H1 (cell line): Measurements from ENCODE around the gene GPR179. TPM values are rescaled to one million over a fixed set of nuclear protein-coding genes. Genes with fewer than 3 reads are reported as not detected.
"Not testable (repeated sequence)": the region's sequence is repeated elsewhere in the genome, so short reads cannot be mapped to it uniquely, and the experiment has no call there.

ENCODE experiments used
- CTCF ChIA-PET: fragments of 300-600 bp; sonication (Branson Sonifier 250); formaldehyde crosslinking; loops from one replicate; lab custom pipeline; 2021; ENCODE audit not compliant: partially characterized antibody; lab: Charles Lee
- POLR2A ChIA-PET: fragments of 300-600 bp; sonication (Branson Sonifier 250); formaldehyde crosslinking; loops from one replicate; lab custom pipeline; 2021; ENCODE audit warnings: inconsistent platforms; ENCODE audit not compliant: partially characterized antibody; lab: Charles Lee
- DNase-seq, 2 experiments: peaks; one replicate each; pipeline versions ENCODE4 v3.0.0 to v3.0.0-alpha.2; 2010 to 2022; ENCODE audit warnings: low spot score in 2 of 2, low read depth in 1 of 2, mixed read lengths in 1 of 2
- FAIRE-seq: peaks from 2 replicates; lab custom pipeline; 2011; peaks lifted over from hg19 to GRCh38; lab: Jason Lieb, UNC
- H2AFZ ChIP-seq: 2 replicates; pipeline ENCODE4 v1.8.1; 2012; ENCODE audit warnings: low read length, inconsistent platforms
- H2AK5ac ChIP-seq: 2 replicates; pipeline ENCODE4 v1.6.1; 2013; ENCODE audit warnings: low read depth, low read length
- H2BK120ac ChIP-seq: replicated peaks from 2 replicates; pipeline ENCODE3; 2013; ENCODE audit warnings: low read depth, low read length, inconsistent platforms
- H2BK12ac ChIP-seq: 2 replicates; pipeline ENCODE4 v1.6.1; 2013; ENCODE audit warnings: low read depth, low read length
- H2BK15ac ChIP-seq: 2 replicates; pipeline ENCODE4 v1.6.1; 2013; ENCODE audit warnings: low read length
- H2BK20ac ChIP-seq: 2 replicates; pipeline ENCODE4 v1.6.1; 2013; ENCODE audit warnings: low read length
- H2BK5ac ChIP-seq: 2 replicates; pipeline ENCODE4 v1.6.1; 2013; ENCODE audit warnings: low read depth, low read length
- H3K14ac ChIP-seq: 2 replicates; pipeline ENCODE4 v1.6.1; 2013; ENCODE audit warnings: inconsistent platforms; ENCODE audit not compliant: insufficient read length
- H3K18ac ChIP-seq: 2 replicates; pipeline ENCODE4 v1.6.1; 2013; ENCODE audit warnings: low read length; ENCODE audit errors: extremely low read depth
- H3K23ac ChIP-seq: 2 replicates; pipeline ENCODE4 v1.6.1; 2013; ENCODE audit warnings: inconsistent platforms; ENCODE audit not compliant: insufficient read length
- H3K23me2 ChIP-seq: 2 replicates; pipeline ENCODE4 v1.6.1; 2013; ENCODE audit warnings: low read depth, low read length
- H3K27ac ChIP-seq: 2 replicates; pipeline ENCODE4 v1.6.1; 2011; ENCODE audit warnings: low read depth, low read length, inconsistent platforms
- H3K27me3 ChIP-seq, 4 experiments: replicated peaks in 1 of 4; 1 replicate in 1 of 4; 2 replicates in 3 of 4; pipeline versions ENCODE4 v1.6.1 to v1.8.1; 2011 to 2013; ENCODE audit warnings: low read length in 3 of 4, mild to moderate bottlenecking in 3 of 4, inconsistent platforms in 2 of 4, mixed read lengths in 2 of 4, moderate library complexity in 1 of 4; ENCODE audit not compliant: control insufficient read depth in 3 of 4, insufficient read depth in 3 of 4; ENCODE audit errors: extremely low read depth in 1 of 4
- H3K36me3 ChIP-seq, 4 experiments: 2 replicates each; pipeline versions ENCODE4 v1.6.1 to v1.8.1; 2011 to 2013; ENCODE audit warnings: mild to moderate bottlenecking in 4 of 4, low read length in 3 of 4, moderate library complexity in 2 of 4, control low read depth in 1 of 4, inconsistent platforms in 1 of 4; ENCODE audit not compliant: insufficient read depth in 4 of 4, control insufficient read depth in 2 of 4
- H3K4ac ChIP-seq: replicated peaks from 2 replicates; pipeline ENCODE3; 2013; ENCODE audit warnings: low read length, low read depth, mixed read lengths, inconsistent platforms; ENCODE audit not compliant: insufficient read length
- H3K4me1 ChIP-seq, 4 experiments: replicated peaks in 1 of 4; 1 replicate in 1 of 4; 2 replicates in 3 of 4; pipeline versions ENCODE4 v1.6.1 to v1.8.1; 2011 to 2013; ENCODE audit warnings: low read length in 3 of 4, inconsistent platforms in 2 of 4, mixed read lengths in 1 of 4; ENCODE audit not compliant: insufficient read depth in 4 of 4, control insufficient read depth in 3 of 4
- H3K4me2 ChIP-seq, 2 experiments: 2 replicates each; pipeline versions ENCODE4 v1.6.1 to v1.8.1; 2011 to 2013; ENCODE audit warnings: low read depth in 2 of 2, low read length in 2 of 2, control low read depth in 1 of 2, inconsistent platforms in 1 of 2, mild to moderate bottlenecking in 1 of 2; ENCODE audit not compliant: insufficient read depth in 1 of 2
- H3K4me3 ChIP-seq, 4 experiments: fragments of 200-600, 300-600 bp in 1 of 4; sonication (generic), shearing (Covaris generic), sonication (Bioruptor Twin) in 1 of 4; 2 replicates each; pipeline versions ENCODE4 v1.5.1 to v1.8.1; 2011 to 2016; ENCODE audit warnings: low read length in 4 of 4, low read depth in 3 of 4, control low read depth in 2 of 4, inconsistent platforms in 2 of 4, mild to moderate bottlenecking in 2 of 4, mixed read lengths in 1 of 4, moderate library complexity in 1 of 4; ENCODE audit not compliant: insufficient read depth in 2 of 4; ENCODE audit errors: extremely low read depth in 1 of 4
- H3K56ac ChIP-seq: replicated peaks from 2 replicates; pipeline ENCODE3; 2013; ENCODE audit warnings: low read depth, mild to moderate bottlenecking, mixed read lengths, low read length, inconsistent platforms; ENCODE audit not compliant: insufficient read length
- H3K79me1 ChIP-seq: 2 replicates; pipeline ENCODE4 v1.6.1; 2013; ENCODE audit warnings: low read depth, low read length, control low read depth
- H3K79me2 ChIP-seq, 2 experiments: 2 replicates each; pipeline versions ENCODE4 v1.6.1 to v1.8.1; 2012 to 2013; ENCODE audit warnings: low read length in 2 of 2, mild to moderate bottlenecking in 2 of 2, inconsistent platforms in 1 of 2; ENCODE audit not compliant: insufficient read depth in 2 of 2, control insufficient read depth in 1 of 2
- H3K9ac ChIP-seq, 4 experiments: replicated peaks in 1 of 4; 1 replicate in 1 of 4; 2 replicates in 3 of 4; pipeline versions ENCODE4 v1.6.1 to v1.8.1; 2011 to 2013; ENCODE audit warnings: low read depth in 3 of 4, low read length in 3 of 4, control low read depth in 2 of 4, mild to moderate bottlenecking in 2 of 4, moderate library complexity in 2 of 4, inconsistent platforms in 1 of 4; ENCODE audit errors: extremely low read depth in 1 of 4
- H3K9me3 ChIP-seq, 2 experiments: 2 replicates each; pipeline versions ENCODE4 v1.6.1 to v1.8.1; 2012 to 2013; ENCODE audit warnings: mild to moderate bottlenecking in 2 of 2, moderate library complexity in 2 of 2, control low read depth in 1 of 2, inconsistent platforms in 1 of 2, low read depth in 1 of 2, low read length in 1 of 2, mixed read lengths in 1 of 2; ENCODE audit not compliant: insufficient read depth in 2 of 2
- H4K20me1 ChIP-seq, 2 experiments: replicated peaks in 1 of 2; 2 replicates each; pipeline versions ENCODE3 to v1.8.1; 2011 to 2013; ENCODE audit warnings: inconsistent platforms in 2 of 2, low read length in 2 of 2, mild to moderate bottlenecking in 1 of 2; ENCODE audit not compliant: insufficient read depth in 2 of 2, control insufficient read depth in 1 of 2
- H4K5ac ChIP-seq: 2 replicates; pipeline ENCODE4 v1.6.1; 2013; ENCODE audit warnings: low read length, low read depth, mixed read lengths, inconsistent platforms; ENCODE audit not compliant: insufficient read length
- H4K8ac ChIP-seq: 2 replicates; pipeline ENCODE4 v1.8.0; 2013; ENCODE audit warnings: mild to moderate bottlenecking, moderate library complexity, low read length, inconsistent platforms; ENCODE audit not compliant: insufficient read depth; ENCODE audit errors: extremely low read depth
- H4K91ac ChIP-seq: replicated peaks from 2 replicates; pipeline ENCODE3; 2013; ENCODE audit warnings: low read length, mixed read lengths, inconsistent platforms; ENCODE audit not compliant: insufficient read length
- HDAC2 ChIP-seq, 2 experiments: fragments of 300-600 bp in 1 of 2; sonication (generic) in 1 of 2; IDR thresholded peaks; 2 replicates each; pipeline ENCODE4 v1.6.1; 2011 to 2012; ENCODE audit warnings: low read depth in 2 of 2, low read length in 2 of 2, mild to moderate bottlenecking in 2 of 2, moderate library complexity in 2 of 2, borderline replicate concordance in 1 of 2, inconsistent platforms in 1 of 2
- POLR2AphosphoS5 ChIP-seq: IDR thresholded peaks from 2 replicates; pipeline ENCODE4 v1.6.1; 2011; ENCODE audit warnings: low read depth, low read length
- whole genome bisulfite sequencing, 2 experiments: shearing (Covaris generic) in 1 of 2; methylation state at CpG; one replicate each; pipeline versions ENCODE4 v1.1.6 to v1.1.7; 2013 to 2015; ENCODE audit warnings: low lambda C conversion rate in 2 of 2, mixed read lengths in 2 of 2, inconsistent platforms in 1 of 2, low coverage in 1 of 2, missing lambda C conversion rate in 1 of 2; ENCODE audit not compliant: insufficient replicate concordance in 2 of 2, insufficient coverage in 1 of 2, insufficient read length in 1 of 2; ENCODE audit errors: extremely low coverage in 1 of 2, missing lambda C conversion rate in 1 of 2; 5-methylcytosine and 5-hydroxymethylcytosine counted together
- polyA plus RNA-seq, 7 experiments: library from polyadenylated mRNA; depleted of rRNA in 3 of 7; stranded (reverse) in 5 of 7; unstranded in 2 of 7; fragments of >200 nt in 5 of 7; fragments of 200-250 nt in 2 of 7; gene quantifications; 1 replicate in 5 of 7; 2 replicates in 1 of 7; 4 replicates in 1 of 7; pipeline versions ENCODE4 v1.2.1 to v1.2.3, GENCODE V29; 2011 to 2013; ENCODE audit warnings: missing spikeins in 2 of 7, mixed read lengths in 2 of 7
- total RNA-seq: library from RNA; stranded (reverse); fragmentation: NEBNext Ultra II Directional; extraction: Animal tissue kit (Norgen Biotek cat#: 25700); gene quantifications from 2 replicates; pipeline ENCODE4 v1.2.1, GENCODE V29; 2021
- TF ChIP-seq, protein P1 (sequence below): IDR thresholded peaks from 2 replicates; pipeline ENCODE4 v1.6.1; 2011; ENCODE audit warnings: low read length, improper control_type of control experiment

GPR179 gene
- total and polyA plus RNA-seq, 2 of the 8 experiments (the other 6 are each of a cell fraction or from before 2014, with no cell fraction given): 0.02 to 0.07 TPM

DNA sequence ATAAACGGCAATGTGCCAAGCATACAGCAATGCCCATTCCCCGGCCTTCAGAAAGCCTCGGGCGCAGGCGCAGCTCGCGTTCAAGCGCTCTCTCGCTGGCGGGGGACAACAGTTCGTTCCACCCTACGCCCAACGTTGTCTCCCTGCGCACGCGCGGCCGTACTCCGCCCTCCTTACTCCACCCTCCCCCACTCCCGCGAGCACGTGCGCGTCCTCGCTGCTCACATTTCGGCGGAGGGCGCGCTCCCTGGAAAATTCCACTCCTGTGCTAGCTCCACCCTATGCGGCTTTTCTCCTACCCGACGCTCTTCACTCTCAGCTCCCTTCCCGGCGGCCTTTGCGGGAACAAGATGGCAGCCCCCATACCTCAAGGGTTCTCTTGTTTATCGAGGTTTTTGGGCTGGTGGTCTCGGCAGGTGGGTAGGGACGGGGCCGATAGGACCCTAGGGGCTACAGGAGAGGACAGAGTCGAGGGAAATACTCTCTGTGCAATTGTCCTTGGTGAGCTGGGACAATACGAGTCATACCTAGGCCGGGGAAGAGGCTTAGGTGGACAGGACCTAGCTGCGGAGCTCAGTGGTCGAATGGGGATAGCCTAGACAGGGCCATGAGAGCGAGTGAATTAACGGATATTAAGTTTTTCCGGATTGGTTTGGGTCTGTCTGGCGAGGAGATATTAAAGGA lies 46.8 kb downstream of the GPR179 start, which contains the start of gene MRPL45 (continued):
- TF ChIP-seq HDAC2 (IDR thresholded peaks at IDR 0.05; ENCODE audit: borderline replicate concordance in 1 of 2, low read depth in 2 of 2, low read length in 2 of 2) (0 out of 4 replicates have a peak, but pooled peaks of 1 of the 2 experiments have one; percentile 5), POLR2AphosphoS5 (peak; percentile 73)
- TF ChIP-seq, protein P1, sequence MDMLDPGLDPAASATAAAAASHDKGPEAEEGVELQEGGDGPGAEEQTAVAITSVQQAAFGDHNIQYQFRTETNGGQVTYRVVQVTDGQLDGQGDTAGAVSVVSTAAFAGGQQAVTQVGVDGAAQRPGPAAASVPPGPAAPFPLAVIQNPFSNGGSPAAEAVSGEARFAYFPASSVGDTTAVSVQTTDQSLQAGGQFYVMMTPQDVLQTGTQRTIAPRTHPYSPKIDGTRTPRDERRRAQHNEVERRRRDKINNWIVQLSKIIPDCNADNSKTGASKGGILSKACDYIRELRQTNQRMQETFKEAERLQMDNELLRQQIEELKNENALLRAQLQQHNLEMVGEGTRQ: peak; percentile 34; the same call in 1 of the 2 replicates

DNA sequence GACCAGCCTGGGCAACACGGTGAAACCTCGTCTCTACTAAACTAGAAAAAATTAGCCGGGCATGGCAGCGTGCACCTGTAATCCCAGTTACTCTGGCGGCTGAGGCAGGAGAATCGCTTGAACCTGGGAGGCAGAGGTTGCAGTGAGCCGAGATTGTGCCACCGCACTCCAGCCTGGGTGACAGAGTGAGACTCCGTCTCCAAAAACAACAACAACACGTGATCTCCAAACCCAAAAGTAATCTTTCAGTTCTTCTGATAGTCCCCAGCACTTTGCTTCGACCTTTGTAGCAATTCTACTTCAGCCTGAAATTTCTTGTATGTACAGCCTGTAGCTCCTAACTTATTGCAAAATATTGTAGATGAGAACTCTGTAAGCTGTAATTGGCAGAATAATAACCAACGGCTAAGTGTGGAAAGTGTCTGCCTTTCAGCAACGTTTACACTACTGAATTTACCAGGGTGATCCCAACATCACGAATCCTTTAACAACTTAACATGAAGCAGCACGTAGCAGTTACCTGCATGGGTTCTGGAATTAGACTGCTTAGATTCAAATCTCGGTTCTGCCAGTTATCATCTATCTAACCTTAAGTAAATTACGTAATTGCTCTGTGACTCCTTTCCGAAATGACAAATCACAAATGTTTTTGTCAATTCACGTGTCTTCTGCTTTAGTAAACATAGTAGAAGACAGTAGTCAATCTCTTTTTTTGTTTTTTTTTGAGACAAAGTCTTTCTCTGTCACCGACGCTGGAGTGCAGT lies 48.0 kb downstream of the GPR179 start:
- H3K36me3 ChIP-seq, H2AK5ac ChIP-seq, H3K4ac ChIP-seq, H3K9me3 ChIP-seq, H3K27ac ChIP-seq, H3K23me2 ChIP-seq, H2AFZ ChIP-seq, H2BK12ac ChIP-seq, POLR2A ChIA-PET, H3K79me1 ChIP-seq, H3K9ac ChIP-seq, H3K79me2 ChIP-seq, H4K5ac ChIP-seq, DNase-seq, H2BK120ac ChIP-seq, H3K4me1 ChIP-seq, H3K23ac ChIP-seq, H3K4me2 ChIP-seq, H4K8ac ChIP-seq, FAIRE-seq, H2BK20ac ChIP-seq, H2BK5ac ChIP-seq, H3K18ac ChIP-seq, H4K20me1 ChIP-seq, H3K14ac ChIP-seq, H4K91ac ChIP-seq, H3K27me3 ChIP-seq, H2BK15ac ChIP-seq, H3K56ac ChIP-seq, H3K4me3 ChIP-seq: not testable (repeated sequence)
- CTCF ChIA-PET: interaction anchor here (0.8 kb wide), 1 partner anchor 38 kb away, joined by 3 read pairs; no protein-coding TSS in a partner anchor
- 92% methylated on average over 17 of the region's 21 CpGs; no CpG with 5 or more reads in 1 of the 2 experiments for WGBS, 2 experiments
